Ovary (tissue), 9 donors: ENCODE results near the gene ADAMTSL3. TPM values are rescaled to one million over a fixed set of nuclear protein-coding genes. Genes with fewer than 3 reads are reported as not detected.

Experiments used
- DNase-seq, 5 donors: peaks; one replicate each; pipeline ENCODE4 v3.0.0-alpha.2; 2019 to 2020
- H3K27ac ChIP-seq, 2 donors: fragments of 200-600 bp; one replicate each; pipeline versions ENCODE4 v1.5.1 to v1.8.0; 2019 to 2022
- H3K27me3 ChIP-seq: fragments of 200-600 bp; one replicate; pipeline ENCODE4 v1.8.0; 2022
- H3K36me3 ChIP-seq: fragments of 200-600 bp; sonication (generic); one replicate; pipeline ENCODE4 v1.5.1; 2019
- H3K4me1 ChIP-seq: one replicate; pipeline ENCODE4 v1.8.1; 2013; ENCODE audit warnings: mild to moderate bottlenecking, moderate library complexity; ENCODE audit not compliant: insufficient read depth
- H3K4me3 ChIP-seq: fragments of 200-600 bp; sonication (generic); one replicate; pipeline ENCODE4 v1.5.1; 2017
- H3K9me3 ChIP-seq, 2 donors: fragments of 200-600 bp in 1 of 2; sonication (generic) in 1 of 2; one replicate each; pipeline versions ENCODE4 v1.5.1 to v1.8.1; 2013 to 2019; ENCODE audit warnings: mild to moderate bottlenecking in 1 of 2, moderate library complexity in 1 of 2
- EP300 ChIP-seq: sonication (generic); formaldehyde crosslinking; IDR thresholded peaks from one replicate; pipeline ENCODE4 v1.6.1; 2017; ENCODE audit warnings: antibody characterized with exemption
- POLR2A ChIP-seq: fragments of 450-650 bp; IDR thresholded peaks from one replicate; pipeline ENCODE4 v1.6.1; 2017; ENCODE audit warnings: antibody characterized with exemption, mild to moderate bottlenecking, moderate library complexity
- whole genome bisulfite sequencing, 3 donors: extraction: QIAGEN DNeasy Blood & Tissue Kit in 1 of 3; methylation state at CpG; one replicate each; pipeline versions ENCODE4 v1.1.5 to v1.1.7; 2013 to 2017; 5-methylcytosine and 5-hydroxymethylcytosine counted together
- intact Hi-C, 4 donors: fragments of 100-400 bp; cut with DNase I; formaldehyde crosslinking; loops; one replicate each; pipeline versions ENCODE4 v1.11.0 to v1.15.1; 2022 to 2023
- polyA plus RNA-seq, 2 donors: library from polyadenylated mRNA; stranded (reverse); fragments of 200-250 nt in 1 of 2; fragments of 350-450 nt in 1 of 2; fragmentation: Illumina TruSeq in 1 of 2; extraction: RNeasy Lipid Tissue Mini Kit (QIAGEN cat#74804) in 1 of 2; gene quantifications; one replicate each; pipeline ENCODE4 v1.2.3, GENCODE V29; 2013 to 2014
- total RNA-seq, 7 donors: library from RNA; depleted of rRNA in 2 of 7; stranded (reverse); fragments of >200 nt in 2 of 7; fragmentation: NEBNext Ultra II Directional in 3 of 7; extraction: Animal tissue kit (Norgen Biotek cat#: 25700) in 3 of 7; gene quantifications; one replicate each; pipeline versions ENCODE4 v1.1.0 to v1.2.4, GENCODE V29; 2016 to 2023
- TF ChIP-seq, protein P1 (sequence below), 3 donors: fragments of 450-650 bp in 2 of 3; fragments of 200-600 bp in 1 of 3; IDR thresholded peaks; one replicate each; pipeline versions ENCODE4 v1.5.1 to v1.8.0; 2016 to 2022; ENCODE audit warnings: antibody characterized with exemption in 3 of 3, mild to moderate bottlenecking in 1 of 3
- donor health status: DM: no; HTN: no; CAD: no; lungs with moderate emphysema.
- donor health status: DM: no; HTN: no; CAD: no.
- donor health status: Bipolar disorder and iron deficiency.
- donor health status: DM: yes; HTN: yes; CAD: no.
- donor health status: DM: no; HTN: no; CAD: no.
- donor health status: DM: yes; HTN: yes; CAD: no.

The ADAMTSL3 gene
- total and polyA plus RNA-seq, 9 donors: 0.96 to 9.0 (median 3.7) TPM

DNA sequence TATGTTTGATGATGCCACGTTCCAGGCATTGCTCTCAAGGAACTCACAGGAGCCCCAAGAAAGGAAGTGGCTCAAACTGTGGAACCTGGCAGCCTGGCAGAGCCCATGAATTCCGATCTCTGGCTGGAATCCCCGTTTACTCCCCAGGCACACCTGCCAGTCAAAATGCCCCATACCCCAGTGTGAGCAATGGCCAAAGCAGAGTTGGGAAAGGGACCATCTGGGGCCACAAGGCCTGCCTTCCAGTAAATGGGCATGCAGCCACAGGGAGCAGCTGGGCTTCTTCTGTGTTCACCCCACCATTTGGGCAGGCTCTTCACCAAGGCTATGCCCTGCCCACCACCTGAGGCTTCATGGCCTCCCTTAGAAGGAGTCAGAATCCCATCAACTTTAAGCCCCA is 324.7 kb downstream of the ADAMTSL3 start:
- H3K36me3 ChIP-seq: no peaks in the 10 kb centered on the region
- H3K9me3 ChIP-seq: no peaks in the 10 kb centered on the region
- H3K27ac ChIP-seq: no peak overlapping the region
- intact Hi-C loops: no loop called here
- TF ChIP-seq EP300 (no peak), POLR2A (no peak)
- TF ChIP-seq, protein P1, sequence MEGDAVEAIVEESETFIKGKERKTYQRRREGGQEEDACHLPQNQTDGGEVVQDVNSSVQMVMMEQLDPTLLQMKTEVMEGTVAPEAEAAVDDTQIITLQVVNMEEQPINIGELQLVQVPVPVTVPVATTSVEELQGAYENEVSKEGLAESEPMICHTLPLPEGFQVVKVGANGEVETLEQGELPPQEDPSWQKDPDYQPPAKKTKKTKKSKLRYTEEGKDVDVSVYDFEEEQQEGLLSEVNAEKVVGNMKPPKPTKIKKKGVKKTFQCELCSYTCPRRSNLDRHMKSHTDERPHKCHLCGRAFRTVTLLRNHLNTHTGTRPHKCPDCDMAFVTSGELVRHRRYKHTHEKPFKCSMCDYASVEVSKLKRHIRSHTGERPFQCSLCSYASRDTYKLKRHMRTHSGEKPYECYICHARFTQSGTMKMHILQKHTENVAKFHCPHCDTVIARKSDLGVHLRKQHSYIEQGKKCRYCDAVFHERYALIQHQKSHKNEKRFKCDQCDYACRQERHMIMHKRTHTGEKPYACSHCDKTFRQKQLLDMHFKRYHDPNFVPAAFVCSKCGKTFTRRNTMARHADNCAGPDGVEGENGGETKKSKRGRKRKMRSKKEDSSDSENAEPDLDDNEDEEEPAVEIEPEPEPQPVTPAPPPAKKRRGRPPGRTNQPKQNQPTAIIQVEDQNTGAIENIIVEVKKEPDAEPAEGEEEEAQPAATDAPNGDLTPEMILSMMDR (IDR thresholded peaks at IDR 0.05): no peak
- H3K4me3 ChIP-seq: no peak overlapping the region
- H3K4me1 ChIP-seq: peaks cover 2% of the 10 kb centered on the region
- 88 to 94% (median 88%) methylated on average over 3 of the region's 3 CpGs for WGBS, 3 donors
- DNase-seq: no peak
- H3K27me3 ChIP-seq: no peaks in the 10 kb centered on the region

DNA sequence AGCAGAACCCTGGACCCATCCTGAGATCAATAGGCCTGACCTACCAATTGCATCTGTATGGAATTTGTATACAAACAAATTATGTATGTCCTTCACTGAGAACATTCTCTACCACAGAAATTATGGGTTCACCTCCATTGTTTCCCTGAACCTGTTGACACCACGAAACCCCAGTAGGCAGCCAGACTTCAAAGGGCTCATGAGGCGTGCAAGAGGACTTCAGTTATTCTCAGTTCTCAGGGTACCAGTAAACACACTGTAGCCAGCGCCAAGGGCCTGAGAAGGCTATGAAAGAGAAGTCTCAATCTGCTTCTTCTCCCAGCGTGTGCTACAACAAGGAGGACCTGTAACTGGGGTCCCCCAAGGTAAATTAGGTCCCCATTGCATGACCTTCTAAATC is 326.7 kb downstream of the ADAMTSL3 start:
- 94 to 96% (median 96%) methylated on average over 4 of the region's 4 CpGs for whole genome bisulfite sequencing, 3 donors
- no peak overlapping the region for H3K4me3 ChIP-seq
- no peaks in the 10 kb centered on the region for H3K9me3 ChIP-seq
- H3K36me3 ChIP-seq: no peaks in the 10 kb centered on the region
- TF ChIP-seq EP300 (no peak), POLR2A (no peak)
- TF ChIP-seq, protein P1 (IDR thresholded peaks at IDR 0.05): no peak
- peaks cover 2% of the 10 kb centered on the region for H3K4me1 ChIP-seq
- intact Hi-C loops: no loop called here
- no peak overlapping the region for H3K27ac ChIP-seq
- H3K27me3 ChIP-seq: no peaks in the 10 kb centered on the region
- no peak for DNase-seq

DNA sequence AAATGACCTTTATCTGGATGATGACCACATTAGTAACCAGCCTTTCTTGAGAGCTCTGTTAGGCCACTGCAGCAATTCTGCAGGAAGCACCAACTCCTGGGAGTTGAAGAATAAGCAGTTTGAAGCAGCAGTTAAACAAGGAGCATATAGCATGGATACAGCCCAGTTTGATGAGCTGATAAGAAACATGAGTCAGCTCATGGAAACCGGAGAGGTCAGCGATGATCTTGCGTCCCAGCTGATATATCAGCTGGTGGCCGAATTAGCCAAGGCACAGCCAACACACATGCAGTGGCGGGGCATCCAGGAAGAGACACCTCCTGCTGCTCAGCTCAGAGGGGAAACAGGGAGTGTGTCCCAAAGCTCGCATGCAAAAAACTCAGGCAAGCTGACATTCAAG is 328.8 kb downstream of the ADAMTSL3 start:
- Histone ChIP-seq H3K27ac (no peak overlapping the region), H3K9me3 (no peaks in the 10 kb centered on the region), H3K27me3 (no peaks in the 10 kb centered on the region), H3K36me3 (no peaks in the 10 kb centered on the region), H3K4me3 (no peak overlapping the region), H3K4me1 (peaks cover 2% of the 10 kb centered on the region)
- WGBS, 3 donors: 91 to 96% (median 93%) methylated on average over 6 of the region's 6 CpGs
- DNase-seq: no peak
- TF ChIP-seq POLR2A: no peak
- no peak for TF ChIP-seq EP300
- TF ChIP-seq, protein P1 (IDR thresholded peaks at IDR 0.05): no peak
- intact Hi-C loops: no loop called here

DNA sequence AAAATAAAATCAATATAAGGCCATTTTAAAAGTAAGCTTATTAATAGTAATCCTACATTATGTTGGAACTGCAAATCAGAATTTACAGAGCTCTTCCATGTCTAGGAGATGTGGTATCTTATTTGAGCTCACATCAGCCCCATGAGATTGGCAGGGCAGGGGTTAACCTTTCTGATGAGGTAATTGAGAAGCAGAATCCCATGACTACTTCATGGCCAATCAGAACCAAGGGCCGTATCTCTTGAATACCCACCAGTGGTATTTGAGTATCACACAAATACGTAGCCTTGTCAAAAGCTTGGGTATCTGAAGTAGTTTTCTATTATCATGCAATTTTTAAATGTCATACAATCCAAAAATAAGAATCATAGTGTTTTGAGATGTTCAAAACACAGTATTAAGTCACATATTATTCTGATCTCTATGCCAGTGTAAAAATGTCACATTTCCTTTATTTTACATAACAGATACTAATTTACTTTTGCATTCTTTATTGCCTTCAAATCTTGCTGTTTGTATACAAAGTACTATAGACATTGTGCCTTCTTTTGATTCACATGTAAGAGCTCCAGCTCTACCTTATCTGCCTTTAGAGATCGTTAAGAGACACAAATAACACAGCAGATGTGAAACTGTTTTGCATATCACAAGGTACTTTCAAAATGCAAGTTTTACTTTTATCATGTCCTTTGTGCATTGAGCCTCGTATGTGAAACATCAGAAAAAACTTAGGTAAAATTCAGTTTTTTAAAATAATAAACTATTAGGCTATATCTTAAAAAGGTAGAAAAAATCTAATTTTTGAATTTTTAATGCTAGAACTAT is 329.9 kb downstream of the ADAMTSL3 start:
- TF ChIP-seq POLR2A (no peak), EP300 (no peak)
- no peaks in the 10 kb centered on the region for H3K4me1 ChIP-seq
- H3K9me3 ChIP-seq: no peaks in the 10 kb centered on the region
- H3K27ac ChIP-seq: peak overlapping the region in 1 of 2 donors; percentile 13
- WGBS, 3 donors: 14 to 20% (median 18%) methylated on average over 4 of the region's 4 CpGs
- no peaks in the 10 kb centered on the region for H3K36me3 ChIP-seq
- DNase-seq: no peak
- intact Hi-C loops: no loop called here
- H3K4me3 ChIP-seq: no peak overlapping the region
- H3K27me3 ChIP-seq: no peaks in the 10 kb centered on the region

DNA sequence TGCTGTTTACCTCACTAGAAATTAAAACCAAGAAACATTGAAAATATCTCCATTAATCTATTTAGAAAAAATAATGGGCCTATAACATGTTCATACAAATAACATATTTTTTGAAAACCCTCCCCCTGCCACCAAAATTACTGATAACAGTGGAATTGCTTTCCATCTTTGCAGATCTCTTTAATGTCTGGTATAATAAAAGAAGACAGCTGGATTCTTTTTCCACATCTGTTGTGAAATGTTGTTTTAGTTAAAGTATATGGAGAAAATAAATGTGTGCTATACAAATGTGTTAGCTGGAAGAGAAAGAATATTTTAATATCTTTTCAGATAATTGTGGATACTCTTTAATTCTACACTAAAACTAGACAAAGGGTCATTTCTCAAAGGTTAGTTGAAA is 330.7 kb downstream of the ADAMTSL3 start:
- TF ChIP-seq EP300 (no peak), POLR2A (no peak)
- TF ChIP-seq, protein P1 (IDR thresholded peaks at IDR 0.05): no peak
- Histone ChIP-seq H3K36me3 (no peaks in the 10 kb centered on the region), H3K9me3 (no peaks in the 10 kb centered on the region), H3K27ac (peak overlapping the region in 1 of 2 donors; percentile 13), H3K27me3 (no peaks in the 10 kb centered on the region), H3K4me1 (no peaks in the 10 kb centered on the region), H3K4me3 (no peak overlapping the region)
- no peak for DNase-seq
- intact Hi-C loops: no loop called here
